HepG2 (cell line): ENCODE results near the gene MXRA8. TPM values are rescaled to one million over a fixed set of nuclear protein-coding genes. Genes with fewer than 3 reads are reported as not detected.

Source experiments
- CENPBD1 ChIP-seq: sonication (generic); formaldehyde crosslinking; IDR thresholded peaks from 2 replicates; pipeline ENCODE4 v1.8.0; 2022; ENCODE audit warnings: missing genetic modification reagents, low read depth, mild to moderate bottlenecking, borderline replicate concordance
- EED ChIP-seq: sonication (generic); formaldehyde crosslinking; IDR thresholded peaks from 2 replicates; pipeline ENCODE4 v1.5.0; 2020; ENCODE audit warnings: mild to moderate bottlenecking, missing genetic modification reagents
- FOXA3 ChIP-seq: IDR thresholded peaks from 2 replicates; pipeline ENCODE4 v1.6.1; 2016; ENCODE audit warnings: missing genetic modification reagents, missing compliant biosample characterization
- GLI4 ChIP-seq: sonication (generic); formaldehyde crosslinking; IDR thresholded peaks from 2 replicates; pipeline ENCODE4 v1.5.1; 2020; ENCODE audit warnings: missing genetic modification reagents, mild to moderate bottlenecking, moderate library complexity, borderline replicate concordance
- GRHL1 ChIP-seq: sonication (generic); formaldehyde crosslinking; conservative IDR thresholded peaks from 2 replicates; pipeline ENCODE4 v1.8.0; 2022; ENCODE audit warnings: missing genetic modification reagents
- HOXA3 ChIP-seq: sonication (generic); formaldehyde crosslinking; IDR thresholded peaks from 2 replicates; pipeline ENCODE4 v1.5.0; 2020; ENCODE audit warnings: missing genetic modification reagents
- KAT2B ChIP-seq: fragments of 150-350 bp; IDR thresholded peaks from 2 replicates; pipeline ENCODE4 v1.6.1; 2014; ENCODE audit warnings: low read depth, low read length, borderline replicate concordance
- MAZ ChIP-seq, 2 experiments: sonication (generic) in 1 of 2; formaldehyde crosslinking in 1 of 2; IDR thresholded peaks; 2 replicates each; pipeline versions ENCODE4 v1.5.0 to v1.6.1; 2012 to 2020; ENCODE audit warnings: low read depth in 2 of 2, mild to moderate bottlenecking in 2 of 2, borderline replicate concordance in 1 of 2, improper control_type of control experiment in 1 of 2, low read length in 1 of 2, missing genetic modification reagents in 1 of 2, moderate library complexity in 1 of 2
- PHF8 ChIP-seq: sonication (generic); formaldehyde crosslinking; IDR thresholded peaks from 2 replicates; pipeline ENCODE4 v1.5.0; 2020; ENCODE audit warnings: missing genetic modification reagents
- SAFB2 ChIP-seq: sonication (generic); formaldehyde crosslinking; IDR thresholded peaks from 2 replicates; pipeline ENCODE4 v1.5.1; 2020; ENCODE audit warnings: missing genetic modification reagents, low read depth, mild to moderate bottlenecking, borderline replicate concordance
- SRY ChIP-seq: sonication (generic); formaldehyde crosslinking; IDR thresholded peaks from 2 replicates; pipeline ENCODE4 v1.8.0; 2022; ENCODE audit warnings: mild to moderate bottlenecking, missing genetic modification reagents
- THAP11 ChIP-seq: IDR thresholded peaks from 2 replicates; pipeline ENCODE4 v1.6.1; 2016; ENCODE audit warnings: missing biosample characterization, missing genetic modification reagents
- TOPORS ChIP-seq: sonication (generic); formaldehyde crosslinking; IDR thresholded peaks from 2 replicates; pipeline ENCODE4 v1.8.0; 2023; ENCODE audit warnings: mild to moderate bottlenecking, missing genetic modification reagents
- ZFP37 ChIP-seq: sonication (generic); formaldehyde crosslinking; IDR thresholded peaks from 2 replicates; pipeline ENCODE4 v1.4.0; 2020; ENCODE audit warnings: missing genetic modification reagents, borderline replicate concordance
- ZFX ChIP-seq: sonication (generic); formaldehyde crosslinking; IDR thresholded peaks from 2 replicates; pipeline ENCODE4 v1.4.0; 2020; ENCODE audit warnings: mild to moderate bottlenecking, low read depth, missing genetic modification reagents, moderate library complexity
- ZNF10 ChIP-seq: sonication (generic); formaldehyde crosslinking; IDR thresholded peaks from 2 replicates; pipeline ENCODE4 v1.4.0; 2020; ENCODE audit warnings: mild to moderate bottlenecking, low read depth, missing genetic modification reagents, borderline replicate concordance
- ZNF136 ChIP-seq: sonication (generic); formaldehyde crosslinking; IDR thresholded peaks from 2 replicates; pipeline ENCODE4 v1.8.1; 2022; ENCODE audit warnings: low read depth, mild to moderate bottlenecking, moderate library complexity, missing genetic modification reagents
- ZNF160 ChIP-seq: sonication (generic); formaldehyde crosslinking; IDR thresholded peaks from 2 replicates; pipeline ENCODE4 v1.8.0; 2022; ENCODE audit warnings: mild to moderate bottlenecking, inconsistent platforms, missing genetic modification reagents
- ZNF230 ChIP-seq: sonication (generic); formaldehyde crosslinking; IDR thresholded peaks from 2 replicates; pipeline ENCODE4 v1.4.0; 2020; ENCODE audit warnings: mild to moderate bottlenecking, missing genetic modification reagents
- ZNF253 ChIP-seq: sonication (generic); formaldehyde crosslinking; IDR thresholded peaks from 2 replicates; pipeline ENCODE4 v1.8.0; 2022; ENCODE audit warnings: mild to moderate bottlenecking, missing genetic modification reagents, borderline replicate concordance
- ZNF530 ChIP-seq: sonication (generic); formaldehyde crosslinking; IDR thresholded peaks from 2 replicates; pipeline ENCODE4 v1.5.0; 2020; ENCODE audit warnings: low read depth, mild to moderate bottlenecking, missing genetic modification reagents
- ZNF550 ChIP-seq: sonication (generic); formaldehyde crosslinking; IDR thresholded peaks from 2 replicates; pipeline ENCODE4 v1.4.0; 2020; ENCODE audit warnings: mild to moderate bottlenecking, missing genetic modification reagents, borderline replicate concordance
- ZNF563 ChIP-seq: sonication (generic); formaldehyde crosslinking; IDR thresholded peaks from 2 replicates; pipeline ENCODE4 v1.8.0; 2022; ENCODE audit warnings: mild to moderate bottlenecking, moderate library complexity, missing genetic modification reagents
- ZNF724P ChIP-seq: sonication (generic); formaldehyde crosslinking; IDR thresholded peaks from 2 replicates; pipeline ENCODE4 v1.8.0; 2022; ENCODE audit warnings: missing genetic modification reagents, borderline replicate concordance
- ZNF75D ChIP-seq: sonication (generic); formaldehyde crosslinking; IDR thresholded peaks from 2 replicates; pipeline ENCODE4 v1.8.1; 2023; ENCODE audit warnings: missing genetic modification reagents, mild to moderate bottlenecking, borderline replicate concordance
- ZNF777 ChIP-seq: sonication (generic); formaldehyde crosslinking; IDR thresholded peaks from 2 replicates; pipeline ENCODE4 v1.4.0; 2020; ENCODE audit warnings: missing genetic modification reagents
- ZNF790 ChIP-seq: sonication (generic); formaldehyde crosslinking; IDR thresholded peaks from 2 replicates; pipeline ENCODE4 v1.8.0; 2022; ENCODE audit warnings: missing genetic modification reagents, mild to moderate bottlenecking, borderline replicate concordance
- ZSCAN30 ChIP-seq: sonication (generic); formaldehyde crosslinking; IDR thresholded peaks from 2 replicates; pipeline ENCODE4 v1.5.0; 2020; ENCODE audit warnings: mild to moderate bottlenecking, missing genetic modification reagents
- ZSCAN31 ChIP-seq: sonication (generic); formaldehyde crosslinking; IDR thresholded peaks from 2 replicates; pipeline ENCODE4 v1.5.0; 2020; ENCODE audit warnings: low read depth, mild to moderate bottlenecking, missing genetic modification reagents
- polyA plus RNA-seq, 8 experiments: library from polyadenylated mRNA; depleted of rRNA in 3 of 8; stranded (reverse) in 7 of 8; unstranded in 1 of 8; fragments of >200 nt; fragmentation: Illumina TruSeq in 4 of 8; extraction: Trizol in 4 of 8; gene quantifications; 2 replicates each; pipeline versions ENCODE4 v1.2.1 to v1.2.3, GENCODE V29; 2011 to 2016; ENCODE audit warnings: low read depth in 4 of 8, missing spikeins in 1 of 8, mixed read lengths in 1 of 8; ENCODE audit not compliant: insufficient read depth in 1 of 8
- total RNA-seq, 5 experiments: library from RNA; depleted of rRNA; stranded (reverse); fragments of >200 nt; fragmentation: Illumina TruSeq; extraction: Trizol; gene quantifications; 2 replicates each; pipeline ENCODE4 v1.2.3, GENCODE V29; 2016; ENCODE audit warnings: low read depth in 1 of 5

Gene MXRA8
- total and polyA plus RNA-seq, 2 of the 13 experiments (the other 11 are each of a cell fraction or from before 2014, with no cell fraction given): 19.8 to 44.8 TPM

GRCh38 chr1:1399872-1400575 is 41.7 kb upstream of the MXRA8 start (continued):
- TF ChIP-seq MAZ (IDR thresholded peaks at IDR 0.05; ENCODE audit: borderline replicate concordance, low read depth, low read length): no peak
- no peak for TF ChIP-seq MAZ (CRISPR knock-in tag; IDR thresholded peaks at IDR 0.05; ENCODE audit: low read depth)
- peak; percentile 12; the same call in 1 of the 2 replicates for TF ChIP-seq ZNF253 (CRISPR knock-in tag)
- TF ChIP-seq GRHL1 (CRISPR knock-in tag): no peak
- peak; percentile 88; the same call in 1 of the 2 replicates for TF ChIP-seq ZNF550 (CRISPR knock-in tag)
- TF ChIP-seq ZNF136 (CRISPR knock-in tag): 0 out of 2 replicates have a peak, but pooled peaks have one; percentile 17
- TF ChIP-seq FOXA3: no peak
- no peak for TF ChIP-seq KAT2B
- TF ChIP-seq HOXA3 (CRISPR knock-in tag): no peak
- no peak for TF ChIP-seq ZNF777 (CRISPR knock-in tag)
- TF ChIP-seq ZFX (CRISPR knock-in tag): peak; percentile 32; the same call in 1 of the 2 replicates
- TF ChIP-seq TOPORS (CRISPR knock-in tag): no peak
- 0 out of 2 replicates have a peak, but pooled peaks have one; percentile 49 for TF ChIP-seq EED (CRISPR knock-in tag)
- 0 out of 2 replicates have a peak, but pooled peaks have one; percentile 1 for TF ChIP-seq PHF8 (CRISPR knock-in tag)
- 0 out of 2 replicates have a peak, but pooled peaks have one; percentile 7 for TF ChIP-seq ZNF230 (CRISPR knock-in tag)
- TF ChIP-seq ZNF563 (CRISPR knock-in tag): 0 out of 2 replicates have a peak, but pooled peaks have one; percentile 32
- peak; percentile 3; the same call in 1 of the 2 replicates for TF ChIP-seq ZNF724P
- no peak for TF ChIP-seq ZFP37 (CRISPR knock-in tag)
- peak; percentile 56; the same call in 1 of the 2 replicates for TF ChIP-seq SRY (CRISPR knock-in tag)
- TF ChIP-seq ZNF10 (CRISPR knock-in tag): no peak
- TF ChIP-seq GLI4 (CRISPR knock-in tag): no peak
- TF ChIP-seq ZSCAN31 (CRISPR knock-in tag): no peak; the same call in 1 of the 2 replicates
- TF ChIP-seq CENPBD1 (CRISPR knock-in tag): no peak
- no peak for TF ChIP-seq THAP11 (CRISPR knock-in tag)
- 0 out of 2 replicates have a peak, but pooled peaks have one; percentile 66 for TF ChIP-seq ZNF530 (CRISPR knock-in tag)
- no peak for TF ChIP-seq ZNF790 (CRISPR knock-in tag)
- TF ChIP-seq ZSCAN30 (CRISPR knock-in tag): no peak
- 0 out of 2 replicates have a peak, but pooled peaks have one; percentile 6 for TF ChIP-seq SAFB2 (CRISPR knock-in tag)
- TF ChIP-seq ZNF160 (CRISPR knock-in tag): no peak; the same call in 1 of the 2 replicates
- 0 out of 2 replicates have a peak, but pooled peaks have one; percentile 60 for TF ChIP-seq ZNF75D
